GM23338 (cell line): Measurements from ENCODE around the gene SLX4IP. TPM values are rescaled to one million over a fixed set of nuclear protein-coding genes. Genes with fewer than 3 reads are reported as not detected.

Experiments used
- ATAC-seq: fragments of 200-7000 bp; cut with Tn5 transposase; 3 replicates; pipeline ENCODE4 v1.9.1; 2020
- DNase-seq: peaks from one replicate; pipeline ENCODE4 v3.0.0-alpha.2; 2015; ENCODE audit warnings: low spot score
- H2AFZ ChIP-seq: fragments of 200-600 bp; sonication (generic); 2 replicates; pipeline ENCODE4 v1.8.0; 2016; ENCODE audit warnings: antibody characterized with exemption, mild to moderate bottlenecking, moderate library complexity
- H3F3A ChIP-seq: fragments of 200-600 bp; sonication (generic); replicated peaks from 2 replicates; pipeline ENCODE4 v1.8.0; 2017; ENCODE audit warnings: antibody characterized with exemption, mixed run types, low read depth
- H3K27ac ChIP-seq: fragments of 200-600 bp; sonication (generic); 2 replicates; pipeline ENCODE4 v1.6.1; 2016; ENCODE audit warnings: low read depth
- H3K27me3 ChIP-seq: fragments of 200-600 bp; sonication (generic); 2 replicates; pipeline ENCODE4 v1.8.0; 2016; ENCODE audit warnings: mild to moderate bottlenecking, mixed run types, moderate library complexity; ENCODE audit not compliant: insufficient read depth
- H3K36me3 ChIP-seq: fragments of 200-600 bp; sonication (generic); 2 replicates; pipeline ENCODE4 v1.8.0; 2016; ENCODE audit warnings: mild to moderate bottlenecking; ENCODE audit not compliant: insufficient read depth
- H3K4me1 ChIP-seq: fragments of 200-600 bp; sonication (generic); 2 replicates; pipeline ENCODE4 v1.8.0; 2016; ENCODE audit warnings: mild to moderate bottlenecking, moderate library complexity; ENCODE audit not compliant: insufficient read depth
- H3K4me2 ChIP-seq: fragments of 200-600 bp; sonication (generic); 2 replicates; pipeline ENCODE4 v1.7.1; 2017; ENCODE audit warnings: mixed run types
- H3K4me3 ChIP-seq: fragments of 200-600 bp; sonication (generic); 2 replicates; pipeline ENCODE4 v1.6.1; 2016; ENCODE audit warnings: mixed run types
- H3K79me2 ChIP-seq: fragments of 200-600 bp; sonication (generic); replicated peaks from 2 replicates; pipeline ENCODE4 v1.8.0; 2017; ENCODE audit warnings: mild to moderate bottlenecking; ENCODE audit not compliant: insufficient read depth
- H3K9me2 ChIP-seq: fragments of 200-600 bp; sonication (generic); 2 replicates; pipeline ENCODE4 v1.8.0; 2017; ENCODE audit not compliant: insufficient read depth
- H4K20me1 ChIP-seq: fragments of 200-600 bp; sonication (generic); replicated peaks from 2 replicates; pipeline ENCODE4 v1.8.0; 2017; ENCODE audit warnings: mild to moderate bottlenecking; ENCODE audit not compliant: insufficient read depth
- H3K27ac Mint-ChIP-seq: 2 replicates; pipeline ENCODE4 v1.8.0; 2020; ENCODE audit warnings: inconsistent platforms, mild to moderate bottlenecking, moderate library complexity, mixed read lengths
- H3K27me3 Mint-ChIP-seq: 3 replicates; pipeline ENCODE4 v1.8.0; 2022; ENCODE audit warnings: low read depth, mild to moderate bottlenecking, moderate library complexity, mixed read lengths, inconsistent platforms; ENCODE audit not compliant: insufficient read depth, poor library complexity
- H3K36me3 Mint-ChIP-seq: 3 replicates; pipeline ENCODE4 v1.8.0; 2021; ENCODE audit warnings: low read depth, mild to moderate bottlenecking, inconsistent platforms, moderate library complexity, mixed read lengths
- H3K4me1 Mint-ChIP-seq: 3 replicates; pipeline ENCODE4 v1.8.0; 2020; ENCODE audit warnings: mild to moderate bottlenecking, inconsistent platforms, mixed read lengths
- H3K4me3 Mint-ChIP-seq: 3 replicates; pipeline ENCODE4 v1.8.0; 2021; ENCODE audit warnings: moderate library complexity, mild to moderate bottlenecking, inconsistent platforms, mixed read lengths
- H3K9me3 Mint-ChIP-seq: 3 replicates; pipeline ENCODE4 v1.8.0; 2020; ENCODE audit warnings: moderate library complexity, mild to moderate bottlenecking, inconsistent platforms, mixed read lengths
- CREB1 ChIP-seq: fragments of 250-450 bp; sonication (Bioruptor Pico); IDR thresholded peaks from 2 replicates; pipeline ENCODE4 v1.5.0; 2020; ENCODE audit warnings: low read depth, mild to moderate bottlenecking, moderate library complexity
- ETS1 ChIP-seq: IDR thresholded peaks from 2 replicates; pipeline ENCODE4 v1.6.1; 2016; ENCODE audit warnings: antibody characterized with exemption
- NANOG ChIP-seq: IDR thresholded peaks from 2 replicates; pipeline ENCODE4 v1.6.1; 2016; ENCODE audit warnings: antibody characterized with exemption, borderline replicate concordance
- ZNF114 ChIP-seq: fragments of 250-450 bp; sonication (Bioruptor Pico); IDR thresholded peaks from 2 replicates; pipeline ENCODE4 v1.5.0; 2020; ENCODE audit warnings: mild to moderate bottlenecking, moderate library complexity
- ZNF331 ChIP-seq: fragments of 250-450 bp; sonication (Bioruptor Pico); IDR thresholded peaks from 2 replicates; pipeline ENCODE4 v1.5.0; 2020; ENCODE audit warnings: low read depth, mild to moderate bottlenecking, moderate library complexity
- polyA plus RNA-seq: library from polyadenylated mRNA; unstranded; fragments of >200 nt; fragmentation: Nextera tagmentation; extraction: Ambion mirVana; gene quantifications from 2 replicates; pipeline ENCODE4 v1.2.1, GENCODE V29; 2016
- total RNA-seq: library from RNA; depleted of rRNA; stranded (reverse); fragments of >200 nt; shearing (Covaris generic); gene quantifications from 2 replicates; pipeline ENCODE4 v1.2.3, GENCODE V29; 2014
- TF ChIP-seq, protein P1 (sequence below): fragments of 250-450 bp; sonication (Bioruptor Pico); IDR thresholded peaks from 2 replicates; pipeline ENCODE4 v1.5.0; 2020; ENCODE audit warnings: mild to moderate bottlenecking, moderate library complexity

SLX4IP gene
- total and polyA plus RNA-seq, 2 experiments from 2014 or later: 9.1 to 9.8 TPM

GRCh38 chr20:10673176-10673841, 238.2 kb downstream of the SLX4IP start:
- Histone ChIP-seq H3K9me2 (no peaks in the 10 kb centered on the region), H3K36me3 (no peaks in the 10 kb centered on the region), H3K27me3 (peaks cover 8% of the 10 kb centered on the region; the same call in 1 of the 2 replicates), H3K79me2 (peaks cover 47% of the 10 kb centered on the region), H3K27ac (peak overlapping the region; percentile 82), H3K4me3 (peak overlapping the region; percentile 92), H3K4me2 (peak overlapping the region; percentile 99), H2AFZ (no peak overlapping the region), H3K4me1 (peaks cover 38% of the 10 kb centered on the region), H3F3A (0 out of 2 replicates have a peak, but pooled peaks cover 5% of the 10 kb centered on the region), H4K20me1 (no peaks in the 10 kb centered on the region)
- H3K4me1 Mint-ChIP-seq: peaks cover 45% of the 10 kb centered on the region
- peaks cover 20% of the 10 kb centered on the region for H3K36me3 Mint-ChIP-seq
- TF ChIP-seq, protein P1, sequence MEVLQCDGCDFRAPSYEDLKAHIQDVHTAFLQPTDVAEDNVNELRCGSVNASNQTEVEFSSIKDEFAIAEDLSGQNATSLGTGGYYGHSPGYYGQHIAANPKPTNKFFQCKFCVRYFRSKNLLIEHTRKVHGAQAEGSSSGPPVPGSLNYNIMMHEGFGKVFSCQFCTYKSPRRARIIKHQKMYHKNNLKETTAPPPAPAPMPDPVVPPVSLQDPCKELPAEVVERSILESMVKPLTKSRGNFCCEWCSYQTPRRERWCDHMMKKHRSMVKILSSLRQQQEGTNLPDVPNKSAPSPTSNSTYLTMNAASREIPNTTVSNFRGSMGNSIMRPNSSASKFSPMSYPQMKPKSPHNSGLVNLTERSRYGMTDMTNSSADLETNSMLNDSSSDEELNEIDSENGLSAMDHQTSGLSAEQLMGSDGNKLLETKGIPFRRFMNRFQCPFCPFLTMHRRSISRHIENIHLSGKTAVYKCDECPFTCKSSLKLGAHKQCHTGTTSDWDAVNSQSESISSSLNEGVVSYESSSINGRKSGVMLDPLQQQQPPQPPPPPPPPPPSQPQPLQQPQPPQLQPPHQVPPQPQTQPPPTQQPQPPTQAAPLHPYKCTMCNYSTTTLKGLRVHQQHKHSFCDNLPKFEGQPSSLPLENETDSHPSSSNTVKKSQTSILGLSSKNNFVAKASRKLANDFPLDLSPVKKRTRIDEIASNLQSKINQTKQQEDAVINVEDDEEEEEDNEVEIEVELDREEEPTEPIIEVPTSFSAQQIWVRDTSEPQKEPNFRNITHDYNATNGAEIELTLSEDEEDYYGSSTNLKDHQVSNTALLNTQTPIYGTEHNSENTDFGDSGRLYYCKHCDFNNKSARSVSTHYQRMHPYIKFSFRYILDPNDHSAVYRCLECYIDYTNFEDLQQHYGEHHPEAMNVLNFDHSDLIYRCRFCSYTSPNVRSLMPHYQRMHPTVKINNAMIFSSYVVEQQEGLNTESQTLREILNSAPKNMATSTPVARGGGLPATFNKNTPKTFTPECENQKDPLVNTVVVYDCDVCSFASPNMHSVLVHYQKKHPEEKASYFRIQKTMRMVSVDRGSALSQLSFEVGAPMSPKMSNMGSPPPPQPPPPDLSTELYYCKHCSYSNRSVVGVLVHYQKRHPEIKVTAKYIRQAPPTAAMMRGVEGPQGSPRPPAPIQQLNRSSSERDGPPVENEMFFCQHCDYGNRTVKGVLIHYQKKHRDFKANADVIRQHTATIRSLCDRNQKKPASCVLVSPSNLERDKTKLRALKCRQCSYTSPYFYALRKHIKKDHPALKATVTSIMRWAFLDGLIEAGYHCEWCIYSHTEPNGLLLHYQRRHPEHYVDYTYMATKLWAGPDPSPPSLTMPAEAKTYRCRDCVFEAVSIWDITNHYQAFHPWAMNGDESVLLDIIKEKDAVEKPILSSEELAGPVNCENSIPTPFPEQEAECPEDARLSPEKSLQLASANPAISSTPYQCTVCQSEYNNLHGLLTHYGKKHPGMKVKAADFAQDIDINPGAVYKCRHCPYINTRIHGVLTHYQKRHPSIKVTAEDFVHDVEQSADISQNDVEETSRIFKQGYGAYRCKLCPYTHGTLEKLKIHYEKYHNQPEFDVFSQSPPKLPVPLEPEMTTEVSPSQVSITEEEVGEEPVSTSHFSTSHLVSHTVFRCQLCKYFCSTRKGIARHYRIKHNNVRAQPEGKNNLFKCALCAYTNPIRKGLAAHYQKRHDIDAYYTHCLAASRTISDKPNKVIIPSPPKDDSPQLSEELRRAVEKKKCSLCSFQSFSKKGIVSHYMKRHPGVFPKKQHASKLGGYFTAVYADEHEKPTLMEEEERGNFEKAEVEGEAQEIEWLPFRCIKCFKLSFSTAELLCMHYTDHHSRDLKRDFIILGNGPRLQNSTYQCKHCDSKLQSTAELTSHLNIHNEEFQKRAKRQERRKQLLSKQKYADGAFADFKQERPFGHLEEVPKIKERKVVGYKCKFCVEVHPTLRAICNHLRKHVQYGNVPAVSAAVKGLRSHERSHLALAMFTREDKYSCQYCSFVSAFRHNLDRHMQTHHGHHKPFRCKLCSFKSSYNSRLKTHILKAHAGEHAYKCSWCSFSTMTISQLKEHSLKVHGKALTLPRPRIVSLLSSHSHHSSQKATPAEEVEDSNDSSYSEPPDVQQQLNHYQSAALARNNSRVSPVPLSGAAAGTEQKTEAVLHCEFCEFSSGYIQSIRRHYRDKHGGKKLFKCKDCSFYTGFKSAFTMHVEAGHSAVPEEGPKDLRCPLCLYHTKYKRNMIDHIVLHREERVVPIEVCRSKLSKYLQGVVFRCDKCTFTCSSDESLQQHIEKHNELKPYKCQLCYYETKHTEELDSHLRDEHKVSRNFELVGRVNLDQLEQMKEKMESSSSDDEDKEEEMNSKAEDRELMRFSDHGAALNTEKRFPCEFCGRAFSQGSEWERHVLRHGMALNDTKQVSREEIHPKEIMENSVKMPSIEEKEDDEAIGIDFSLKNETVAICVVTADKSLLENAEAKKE (CRISPR knock-in tag): no peak
- TF ChIP-seq NANOG (no peak), ZNF331 (no peak), ZNF114 (CRISPR knock-in tag) (no peak), CREB1 (CRISPR knock-in tag) (no peak), ETS1 (0 out of 2 replicates have a peak, but pooled peaks have one; percentile 24)
- ATAC-seq (peak; percentile 10), DNase-seq (peak; percentile 83)
- peak overlapping the region; percentile 94 for H3K4me3 Mint-ChIP-seq
- H3K27me3 Mint-ChIP-seq: peaks cover 20% of the 10 kb centered on the region
- peak overlapping the region; percentile 98 for H3K27ac Mint-ChIP-seq
- H3K9me3 Mint-ChIP-seq: no peaks in the 10 kb centered on the region
